ENCODE data around the gene HEMGN.
"Not testable (repeated sequence)": the region's sequence is repeated elsewhere in the genome, so short reads cannot be mapped to it uniquely, and the experiment has no call there.

HEMGN gene

GRCh38 chr9:97964901-97965300 is 26.9 kb upstream of the HEMGN start:
- DNase-seq, result no peak

GRCh38 chr9:97963232-97963631 is 25.3 kb upstream of the HEMGN start:
- no peak for DNase-seq

GRCh38 chr9:97962575-97962974 is 24.6 kb upstream of the HEMGN start:
- no peak for DNase-seq

- DNase-seq, result no peak
These were observed 24.2 kb upstream of the HEMGN start for GRCh38 chr9:97962136-97962535.

GRCh38 chr9:97961361-97961760 is 23.4 kb upstream of the HEMGN start:
- no peak for DNase-seq

GRCh38 chr9:97960678-97961328 is 22.8 kb upstream of the HEMGN start:
- not testable (repeated sequence) for DNase-seq

GRCh38 chr9:97959585-97959984 is 21.6 kb upstream of the HEMGN start:
- no peak for DNase-seq

GRCh38 chr9:97958812-97959511 is 21.0 kb upstream of the HEMGN start:
- peak in 3 of 14 donors; percentile 9 to 28 (median 10) for DNase-seq

GRCh38 chr9:97956331-97956730 is 18.4 kb upstream of the HEMGN start:
- no peak for DNase-seq

- DNase-seq, result peak in 1 of 14 donors; percentile 22
These were observed 16.6 kb upstream of the HEMGN start for GRCh38 chr9:97954550-97954989.

- not testable (repeated sequence) for DNase-seq
These were observed 12.9 kb upstream of the HEMGN start for GRCh38 chr9:97950873-97951272.

GRCh38 chr9:97947094-97947493 is 9.1 kb upstream of the HEMGN start:
- not testable (repeated sequence) for DNase-seq

- DNase-seq, result not testable (repeated sequence)
These were observed 7.5 kb upstream of the HEMGN start for GRCh38 chr9:97945470-97945869.

- DNase-seq, result no peak
These were observed 6.6 kb upstream of the HEMGN start for GRCh38 chr9:97944612-97945011.

GRCh38 chr9:97943308-97943855 is 5.4 kb upstream of the HEMGN start:
- DNase-seq, result no peak

- no peak for DNase-seq
These were observed 3.4 kb upstream of the HEMGN start for GRCh38 chr9:97941323-97941722.

GRCh38 chr9:97940741-97941140 is 2.8 kb upstream of the HEMGN start:
- DNase-seq, result no peak

GRCh38 chr9:97940233-97940632 is 2.3 kb upstream of the HEMGN start:
- DNase-seq, result no peak

- no peak for DNase-seq
These were observed 974 bp downstream of the HEMGN start for GRCh38 chr9:97936998-97937397.

- no peak for DNase-seq
These were observed 2.7 kb downstream of the HEMGN start for GRCh38 chr9:97935276-97935675.

GRCh38 chr9:97934321-97935115 is 3.5 kb downstream of the HEMGN start:
- DNase-seq, result peak in 1 of 14 donors; percentile 6

GRCh38 chr9:97933297-97933998 is 4.5 kb downstream of the HEMGN start:
- no peak for DNase-seq

Data from C1 segment of cervical spinal cord (tissue), 14 donors.